ENCODE results near the gene ERN1. TPM values are rescaled to one million over a fixed set of nuclear protein-coding genes. Genes with fewer than 3 reads are reported as not detected.
A peak's percentile ranks its signal among the peaks of the same experiment; 100 is the strongest.

Gene ERN1
- total RNA-seq, 3 donors from 2014 or later = 18.4 to 27.1 (median 21.7) TPM

- H3K4me1 ChIP-seq (ENCODE audit: low read depth) = peaks cover 11% of the 10 kb centered on the region
- DNase-seq (no peak), ATAC-seq (peak; percentile 39)
- no peak for TF ChIP-seq CTCF (IDR thresholded peaks at IDR 0.05)
- no peaks in the 10 kb centered on the region for H3K36me3 ChIP-seq (ENCODE audit: low read depth)
- H3K4me3 ChIP-seq = no peak overlapping the region
- intact Hi-C loops (cut with DNase I, micrococcal nuclease) = no loop called here
- H3K9me3 ChIP-seq = no peaks in the 10 kb centered on the region
Measured at GRCh38 chr17:64102627-64103390, 27.1 kb downstream of the ERN1 start.

- ATAC-seq = no peak
- no peak for TF ChIP-seq CTCF (IDR thresholded peaks at IDR 0.05)
- Histone ChIP-seq H3K9me3 (no peaks in the 10 kb centered on the region), H3K4me3 (no peak overlapping the region), H3K36me3 (ENCODE audit: low read depth) (no peaks in the 10 kb centered on the region), H3K4me1 (ENCODE audit: low read depth) (peaks cover 4% of the 10 kb centered on the region)
- DNase-seq = no peak
- intact Hi-C loops (cut with DNase I, micrococcal nuclease) = no loop called here
Measured at GRCh38 chr17:64099543-64099942, 30.4 kb downstream of the ERN1 start.

- Histone ChIP-seq H3K36me3 (ENCODE audit: low read depth) (no peaks in the 10 kb centered on the region), H3K4me1 (ENCODE audit: low read depth) (peaks cover 4% of the 10 kb centered on the region), H3K9me3 (no peaks in the 10 kb centered on the region), H3K4me3 (no peak overlapping the region)
- intact Hi-C loops (cut with DNase I, micrococcal nuclease) = no loop called here
- ATAC-seq (peak; percentile 32), DNase-seq (no peak)
- TF ChIP-seq CTCF (IDR thresholded peaks at IDR 0.05) = no peak
Measured at GRCh38 chr17:64097196-64097936, 32.6 kb downstream of the ERN1 start.

GRCh38 chr17:64096037-64096436 lies 33.9 kb downstream of the ERN1 start:
- DNase-seq (no peak), ATAC-seq (peak; percentile 20)
- Histone ChIP-seq H3K4me3 (no peak overlapping the region), H3K36me3 (ENCODE audit: low read depth) (no peaks in the 10 kb centered on the region), H3K4me1 (ENCODE audit: low read depth) (peaks cover 7% of the 10 kb centered on the region), H3K9me3 (no peaks in the 10 kb centered on the region)
- no peak for TF ChIP-seq CTCF (IDR thresholded peaks at IDR 0.05)
- intact Hi-C loops (cut with DNase I, micrococcal nuclease) = no loop called here

- intact Hi-C loops (cut with DNase I, micrococcal nuclease) = no loop called here
- peaks cover 9% of the 10 kb centered on the region for H3K4me1 ChIP-seq (ENCODE audit: low read depth)
- no peaks in the 10 kb centered on the region for H3K9me3 ChIP-seq
- H3K36me3 ChIP-seq (ENCODE audit: low read depth) = no peaks in the 10 kb centered on the region
- ATAC-seq (peak; percentile 93), DNase-seq (no peak)
- H3K4me3 ChIP-seq = no peak overlapping the region
- no peak for TF ChIP-seq CTCF (IDR thresholded peaks at IDR 0.05)
Measured at GRCh38 chr17:64095144-64095882, 34.6 kb downstream of the ERN1 start.
